Left kidney (tissue), 2 donors: ENCODE measurements around the gene USP35. TPM values are rescaled to one million over a fixed set of nuclear protein-coding genes. Genes with fewer than 3 reads are reported as not detected.

Experiments
- DNase-seq: peaks from one replicate; pipeline ENCODE4 v3.0.0-alpha.2; 2013
- polyA plus RNA-seq: library from polyadenylated mRNA; unstranded; fragments of 120-200 nt; gene quantifications from one replicate; pipeline ENCODE4 v1.2.1, GENCODE V29; 2013; ENCODE audit not compliant: insufficient read length

USP35 gene
- polyA plus RNA-seq, 1 donor: 4.9 TPM

DNA sequence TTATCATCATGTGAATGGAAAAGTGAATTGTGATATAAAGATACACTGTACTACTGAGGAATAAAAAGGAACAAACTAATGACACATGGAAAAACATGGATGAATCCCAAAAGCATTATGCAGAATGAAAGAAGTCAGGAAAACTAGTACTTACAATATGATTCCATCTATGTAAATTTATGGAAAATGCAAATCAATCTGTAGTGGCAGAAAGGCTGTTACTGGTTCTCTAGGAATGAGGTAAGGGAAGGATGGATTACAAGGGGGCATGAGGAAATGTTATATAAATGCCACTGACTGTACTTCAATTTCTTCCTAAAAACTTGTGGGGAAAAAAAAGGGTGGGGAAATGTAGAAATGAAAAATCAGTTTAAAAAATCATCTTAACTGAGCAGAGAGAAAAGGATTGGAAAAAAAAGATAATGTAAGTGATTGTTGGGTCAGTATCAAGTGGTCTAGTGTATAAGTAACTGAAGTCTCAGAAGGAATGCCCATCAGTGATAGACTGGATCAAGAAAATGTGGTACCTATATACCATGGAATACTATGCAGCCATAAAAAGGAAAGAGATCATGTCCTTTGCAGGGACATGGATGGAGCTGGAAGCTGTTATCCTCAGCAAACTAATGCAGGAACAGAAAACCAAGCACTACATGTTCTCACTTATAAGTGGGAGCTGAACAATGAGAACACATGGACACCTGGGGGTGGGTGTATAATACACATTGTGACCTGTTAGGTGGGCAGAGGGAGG lies 48.8 kb downstream of the USP35 start:
- no peak for DNase-seq

DNA sequence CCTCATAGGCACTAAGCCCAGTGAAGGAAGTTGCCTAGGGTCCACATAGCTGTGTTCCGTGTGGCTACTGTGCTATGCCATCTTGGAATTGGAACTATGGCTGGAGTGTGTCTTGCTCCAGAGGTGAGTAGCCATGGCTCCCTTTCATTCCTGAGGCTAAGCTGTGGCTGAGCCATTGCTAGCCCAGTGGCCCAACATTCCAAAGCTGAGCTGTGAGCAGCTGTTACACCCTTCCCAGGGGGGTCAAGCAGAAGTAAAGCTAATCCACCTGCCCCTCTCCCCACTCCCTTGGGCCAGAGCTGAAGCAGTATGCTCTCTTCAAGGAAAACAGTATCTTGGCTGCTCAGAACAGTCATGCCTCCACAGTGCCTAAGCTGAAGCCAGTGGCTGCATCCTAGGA lies 51.1 kb downstream of the USP35 start:
- DNase-seq: no peak

DNA sequence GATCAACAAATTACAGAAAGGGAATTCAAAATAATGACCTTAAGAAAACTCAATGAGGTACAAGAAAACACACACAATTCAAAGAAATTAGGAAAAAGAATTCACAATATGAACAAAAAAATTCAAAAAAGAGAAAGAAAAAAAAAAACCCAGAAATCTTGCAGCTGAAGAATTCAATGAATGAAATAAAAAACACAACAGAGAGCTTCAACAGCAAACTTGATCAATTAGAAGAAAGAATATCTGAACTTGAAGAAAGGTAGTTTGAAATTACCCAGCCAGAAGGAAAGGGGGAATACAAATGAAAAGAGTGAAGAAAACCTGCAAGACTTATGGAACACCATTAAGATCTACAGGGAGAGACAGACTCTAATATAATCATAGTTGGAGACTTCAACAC lies 52.8 kb downstream of the USP35 start:
- DNase-seq: no peak

DNA sequence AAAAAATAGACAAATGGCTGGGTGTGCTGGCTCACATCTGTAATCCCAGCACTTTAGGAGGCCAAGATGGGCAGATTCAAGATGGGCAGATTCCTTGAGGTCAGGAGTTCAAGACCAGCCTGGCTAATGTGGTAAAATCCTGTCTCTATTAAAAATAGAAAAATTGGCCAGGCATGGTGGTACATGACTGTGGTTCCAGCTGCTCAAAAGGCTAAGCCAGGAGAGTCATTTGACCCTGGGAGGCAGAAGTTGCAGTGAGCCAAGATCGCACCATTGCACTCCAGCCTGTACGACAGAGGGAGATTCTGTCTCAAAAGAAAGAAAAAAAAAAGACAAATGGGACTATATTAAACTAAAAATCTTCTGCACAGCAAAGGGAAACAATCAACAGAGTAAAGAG lies 55.4 kb downstream of the USP35 start:
- DNase-seq: no peak

GRCh38 chr11:78244546-78245255 lies 56.0 kb downstream of the USP35 start:
- DNase-seq: no peak

DNA sequence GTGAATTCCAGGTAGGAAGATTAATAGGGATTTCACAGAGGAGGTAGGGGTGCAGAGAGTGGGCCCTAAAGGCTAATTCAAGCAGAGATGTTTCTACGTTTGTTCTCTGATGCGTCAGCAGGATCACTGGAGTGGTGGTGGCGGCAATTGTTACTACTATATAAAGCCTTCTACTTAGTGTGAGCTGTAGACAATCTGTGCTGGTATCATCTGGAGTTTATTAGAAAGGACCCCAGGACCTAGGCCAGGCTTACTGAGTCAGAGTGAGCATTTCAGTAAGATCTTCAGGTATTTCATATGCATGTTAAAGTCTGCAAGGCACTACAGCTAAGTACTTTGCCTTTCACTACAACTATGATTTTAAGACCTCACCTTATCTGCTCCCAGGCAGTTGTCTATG lies 59.5 kb downstream of the USP35 start:
- no peak for DNase-seq

- DNase-seq: no peak
Observed at GRCh38 chr11:78248903-78249302, 60.2 kb downstream of the USP35 start.

- DNase-seq: no peak
Observed at GRCh38 chr11:78250099-78250498, 61.4 kb downstream of the USP35 start.

- DNase-seq: no peak
Observed at GRCh38 chr11:78251083-78251775, 62.5 kb downstream of the USP35 start.

DNA sequence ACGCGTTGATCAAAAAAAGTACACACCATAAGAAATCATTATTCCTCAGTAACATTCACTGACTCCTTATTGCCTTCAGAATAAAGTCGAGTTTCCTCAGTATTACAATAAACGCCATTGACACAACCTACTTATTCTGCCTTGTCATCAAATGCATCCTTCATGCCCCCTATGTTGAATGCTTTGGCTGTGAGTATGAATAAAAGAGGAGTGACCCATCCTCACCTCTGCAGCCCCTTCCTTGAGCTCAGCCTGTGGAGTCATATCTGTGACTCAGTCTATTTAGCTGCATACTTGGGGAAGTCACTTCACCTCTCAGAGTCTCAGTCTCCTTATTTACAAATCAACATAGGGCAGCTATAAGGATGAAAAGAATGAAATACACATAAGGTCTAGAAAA lies 65.1 kb downstream of the USP35 start:
- DNase-seq: no peak

DNA sequence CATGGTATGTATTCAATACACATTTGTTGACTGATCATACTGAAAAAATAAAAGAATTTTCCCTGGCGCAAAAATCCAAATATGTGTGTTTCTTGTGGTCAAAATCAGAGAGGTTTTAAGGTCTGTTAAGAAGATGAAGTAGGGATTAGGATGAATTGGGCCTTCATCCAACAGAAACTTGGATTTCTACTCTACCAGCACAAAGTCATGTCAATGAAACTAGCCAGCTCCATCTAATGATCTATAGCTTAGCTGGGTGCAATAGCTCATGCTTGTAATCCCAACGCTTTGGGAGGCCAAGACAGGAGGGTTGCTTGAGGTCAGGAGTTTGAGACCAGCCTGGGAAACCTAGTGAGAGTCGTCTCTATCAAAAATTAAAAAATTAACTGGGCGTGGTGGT lies 65.5 kb downstream of the USP35 start:
- DNase-seq: no peak

DNA sequence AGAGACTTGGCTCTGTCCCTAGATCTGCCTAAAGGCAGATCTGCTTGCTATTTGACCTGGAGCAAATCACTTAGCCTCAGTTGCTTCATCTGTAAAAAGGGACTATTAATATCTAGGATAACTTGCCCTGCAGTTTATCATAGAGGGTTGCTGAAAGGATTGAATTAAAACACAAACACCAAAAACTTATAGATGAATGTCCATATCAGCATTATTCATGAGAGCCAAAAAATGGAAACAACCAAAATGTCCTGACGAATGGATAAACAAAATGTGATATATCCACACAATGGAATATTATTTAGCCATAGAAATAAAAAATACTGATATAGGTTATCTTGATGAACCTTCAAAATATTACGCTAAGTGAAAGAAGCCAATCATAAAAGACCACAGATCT lies 67.2 kb downstream of the USP35 start:
- DNase-seq: no peak

DNA sequence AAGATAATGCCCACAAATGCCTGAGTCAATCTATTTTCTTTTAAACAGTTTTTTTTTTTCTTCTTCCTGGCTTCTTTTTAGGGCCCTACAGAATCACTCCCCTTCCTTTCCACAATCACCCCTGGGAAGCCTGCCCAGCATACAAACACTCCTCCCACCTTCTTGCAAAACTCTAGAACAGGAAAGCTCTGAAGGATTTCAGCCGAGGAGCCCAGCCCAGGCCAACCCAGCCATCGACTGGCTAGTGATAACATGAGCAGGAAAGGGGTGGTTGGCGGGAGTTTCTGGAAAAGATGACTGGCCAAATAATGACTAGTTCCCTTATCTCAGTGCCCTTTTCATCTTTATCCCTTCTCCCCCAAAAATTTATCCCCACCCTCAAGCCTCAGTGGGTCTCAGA lies 68.2 kb downstream of the USP35 start:
- DNase-seq: no peak

DNA sequence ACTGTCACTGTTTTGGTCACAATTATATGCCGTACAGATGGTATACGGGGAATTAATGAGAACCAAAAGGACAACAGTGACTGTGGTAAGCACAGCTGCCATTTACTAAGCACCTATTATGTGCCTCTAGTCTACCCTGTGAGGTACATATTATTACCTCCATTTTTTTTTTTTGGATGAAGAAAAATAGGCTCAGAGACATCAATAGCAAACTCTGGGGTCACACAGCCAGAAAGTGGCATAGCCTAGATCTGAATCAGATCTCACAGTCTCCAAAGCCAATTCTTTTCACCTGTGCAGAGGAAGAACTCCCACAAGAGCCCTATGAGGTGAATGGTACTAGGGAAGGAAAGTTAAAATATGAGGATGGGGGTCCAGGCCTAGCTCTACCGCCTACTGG lies 68.9 kb downstream of the USP35 start:
- DNase-seq: no peak

- DNase-seq: no peak
Observed at GRCh38 chr11:78259777-78260487, 71.2 kb downstream of the USP35 start.

DNA sequence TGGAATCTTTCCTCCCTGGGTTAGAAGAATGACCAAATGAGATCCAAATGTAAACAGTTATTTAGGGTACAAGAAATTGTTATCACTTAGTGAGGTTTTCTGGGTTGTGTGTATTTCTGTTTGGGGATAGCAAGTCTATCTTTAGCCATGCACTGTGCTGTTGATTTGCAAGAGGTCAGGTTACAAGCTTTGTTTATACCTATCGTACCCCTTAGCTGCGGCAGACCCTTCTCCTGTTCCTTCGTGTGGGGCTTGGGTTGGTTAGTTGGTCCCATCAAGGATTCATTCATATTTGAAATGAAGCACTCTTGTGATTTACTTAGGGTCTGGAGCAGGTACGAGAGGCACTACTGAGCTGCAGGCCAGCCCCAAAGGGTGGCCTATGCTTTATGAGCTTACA lies 72.6 kb downstream of the USP35 start:
- no peak for DNase-seq

GRCh38 chr11:78261828-78262227 lies 73.1 kb downstream of the USP35 start:
- no peak for DNase-seq

DNA sequence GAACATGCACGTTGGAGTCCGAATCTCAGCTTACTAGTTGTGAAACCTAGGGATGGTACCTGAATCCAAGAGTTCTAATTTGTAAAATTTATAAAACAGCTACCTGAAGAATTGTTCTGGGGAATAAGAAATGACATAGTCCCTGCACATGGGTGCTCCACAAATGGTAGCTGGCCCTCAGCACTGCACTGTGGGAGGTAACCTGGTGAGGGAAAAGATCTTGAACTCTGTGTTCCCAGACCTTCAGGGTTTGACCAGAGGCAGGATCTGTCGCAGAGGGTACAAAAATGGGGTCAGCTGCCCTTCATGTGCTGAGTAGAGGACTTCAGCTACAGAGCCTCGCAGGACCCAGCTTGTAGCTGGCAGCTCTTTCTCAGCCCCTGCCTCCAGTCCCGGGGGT lies 73.5 kb downstream of the USP35 start:
- no peak for DNase-seq

GRCh38 chr11:78262691-78263090 lies 74.0 kb downstream of the USP35 start:
- no peak for DNase-seq
